Large intestine (tissue), 3 donors: ENCODE data around the gene IFTAP. TPM values are rescaled to one million over a fixed set of nuclear protein-coding genes. Genes with fewer than 3 reads are reported as not detected.

Source experiments
- DNase-seq, 2 donors: peaks; one replicate each; pipeline versions ENCODE4 v3.0.0 to v3.0.0-alpha.2; 2013
- H3K27ac ChIP-seq: one replicate; pipeline ENCODE4 v1.5.1; 2013; ENCODE audit warnings: low read length
- H3K27me3 ChIP-seq: 2 replicates; pipeline ENCODE4 v1.6.1; 2013; ENCODE audit warnings: low read length; ENCODE audit not compliant: control insufficient read depth, insufficient read depth
- H3K36me3 ChIP-seq: 2 replicates; pipeline ENCODE4 v1.6.1; 2013; ENCODE audit warnings: low read length; ENCODE audit not compliant: control insufficient read depth, insufficient read depth
- H3K4me1 ChIP-seq: one replicate; pipeline ENCODE4 v1.6.1; 2013; ENCODE audit warnings: low read length; ENCODE audit not compliant: control insufficient read depth, insufficient read depth
- H3K4me3 ChIP-seq: one replicate; pipeline ENCODE4 v1.5.1; 2013; ENCODE audit warnings: low read length
- H3K9me3 ChIP-seq: one replicate; pipeline ENCODE4 v1.6.1; 2013; ENCODE audit warnings: mild to moderate bottlenecking, low read depth, low read length, moderate library complexity; ENCODE audit not compliant: control insufficient read depth
- WGBS: methylation state at CpG from one replicate; pipeline ENCODE4 v1.1.5; 2013; ENCODE audit warnings: low lambda C conversion rate; ENCODE audit not compliant: insufficient coverage; 5-methylcytosine and 5-hydroxymethylcytosine counted together
- polyA plus RNA-seq: library from polyadenylated mRNA; unstranded; fragments of 120-200 nt; gene quantifications from one replicate; pipeline ENCODE4 v1.2.1, GENCODE V29; 2013

The IFTAP gene
- polyA plus RNA-seq, 1 donor, result 27.2 TPM

DNA sequence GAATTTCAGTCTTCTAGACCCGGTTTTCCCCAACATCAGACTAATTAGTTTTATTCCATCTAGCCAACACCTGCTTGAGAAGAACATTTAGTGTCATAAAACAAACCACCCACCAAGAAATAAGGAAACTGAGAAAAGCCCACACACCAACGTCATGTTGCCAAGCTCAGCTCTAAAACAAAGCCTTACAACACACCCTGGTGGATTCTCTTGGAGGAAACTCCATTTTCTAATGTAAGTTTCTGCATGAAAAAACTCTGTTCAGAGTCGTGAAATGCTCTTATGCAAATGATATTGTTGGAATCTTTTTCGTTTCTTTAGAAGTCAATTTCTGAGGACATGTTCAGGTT, 108.7 kb downstream of the IFTAP start:
- no peak for DNase-seq
- Histone ChIP-seq H3K9me3 (no peaks in the 10 kb centered on the region), H3K27ac (no peak overlapping the region), H3K36me3 (no peaks in the 10 kb centered on the region), H3K4me3 (no peak overlapping the region), H3K4me1 (no peaks in the 10 kb centered on the region), H3K27me3 (no peaks in the 10 kb centered on the region)
- WGBS, result 55% methylated on average over 2 of the region's 4 CpGs

Other genes with a start within 250 kb of the IFTAP start
- gene TRAF6, start 84.2 kb upstream of the IFTAP start, polyA plus RNA-seq, result 21.2 TPM
- gene RAG1, start 26.5 kb upstream of the IFTAP start, polyA plus RNA-seq, result 3.5 TPM
- 0.19 TPM for gene RAG2, start 3.7 kb downstream of the IFTAP start, polyA plus RNA-seq